D721Med (cell line): Measurements from ENCODE around the gene MTARC2.

Experiments
- DNase-seq: peaks from one replicate; pipeline ENCODE4 v3.0.0; 2011; ENCODE audit warnings: low spot score; ENCODE audit not compliant: insufficient read length
- FAIRE-seq: peaks from 2 replicates; lab custom pipeline; 2011; peaks lifted over from hg19 to GRCh38; lab: Jason Lieb, UNC
- CTCF ChIP-seq: IDR thresholded peaks from 2 replicates; pipeline ENCODE4 v1.5.1; 2012; ENCODE audit warnings: mild to moderate bottlenecking, control low read depth; ENCODE audit not compliant: insufficient read depth; ENCODE audit errors: missing control alignments

MTARC2 gene

GRCh38 chr1:220755309-220755708, 7.2 kb downstream of the MTARC2 start:
- no peak for TF ChIP-seq CTCF
- DNase-seq, result no peak
- no peak for FAIRE-seq

GRCh38 chr1:220757441-220757840, 9.3 kb downstream of the MTARC2 start:
- no peak for TF ChIP-seq CTCF
- FAIRE-seq (no peak), DNase-seq (no peak)

GRCh38 chr1:220759147-220759546, 11.0 kb downstream of the MTARC2 start:
- FAIRE-seq, result no peak

GRCh38 chr1:220761688-220762427, 13.7 kb downstream of the MTARC2 start:
- FAIRE-seq (peak; percentile 6), DNase-seq (no peak)
- no peak for TF ChIP-seq CTCF

More at GRCh38 chr1:220759147-220759546, 11.0 kb downstream of the MTARC2 start:
- no peak for DNase-seq
- no peak for TF ChIP-seq CTCF

GRCh38 chr1:220764757-220765156, 16.6 kb downstream of the MTARC2 start:
- DNase-seq (no peak), FAIRE-seq (no peak)
- no peak for TF ChIP-seq CTCF

GRCh38 chr1:220767312-220768125, 19.4 kb downstream of the MTARC2 start:
- no peak for TF ChIP-seq CTCF
- DNase-seq (no peak), FAIRE-seq (no peak)

- DNase-seq, result no peak
- FAIRE-seq, result no peak
- TF ChIP-seq CTCF, result no peak
These were observed 20.0 kb downstream of the MTARC2 start for GRCh38 chr1:220768126-220768601.
